Endodermal cell (in vitro differentiated cells): ENCODE measurements around the gene E2F6. TPM values are rescaled to one million over a fixed set of nuclear protein-coding genes. Genes with fewer than 3 reads are reported as not detected.
A peak's percentile ranks its signal among the peaks of the same experiment; 100 is the strongest.

Experiments used
- DNase-seq: peaks from one replicate; pipeline ENCODE4 v3.0.0-alpha.2; 2017
- H3K27ac ChIP-seq: 2 replicates; pipeline ENCODE4 v1.5.1; 2013; ENCODE audit warnings: mild to moderate bottlenecking, low read depth, low read length, moderate library complexity
- H3K27me3 ChIP-seq: 2 replicates; pipeline ENCODE4 v1.6.1; 2013; ENCODE audit warnings: mild to moderate bottlenecking, low read length, moderate library complexity; ENCODE audit not compliant: insufficient read depth, control insufficient read depth, poor library complexity, severe bottlenecking
- H3K36me3 ChIP-seq: 2 replicates; pipeline ENCODE4 v1.7.0; 2013; ENCODE audit warnings: mild to moderate bottlenecking, low read length, moderate library complexity; ENCODE audit not compliant: control insufficient read depth, insufficient read depth
- H3K4me1 ChIP-seq: one replicate; pipeline ENCODE4 v1.7.0; 2013; ENCODE audit warnings: low read length; ENCODE audit not compliant: control insufficient read depth, insufficient read depth
- H3K4me3 ChIP-seq: 2 replicates; pipeline ENCODE4 v1.5.1; 2013; ENCODE audit warnings: mild to moderate bottlenecking, low read length, moderate library complexity
- H3K9ac ChIP-seq: 2 replicates; pipeline ENCODE4 v1.6.1; 2013; ENCODE audit warnings: mild to moderate bottlenecking, low read length, moderate library complexity; ENCODE audit not compliant: poor library complexity, severe bottlenecking; ENCODE audit errors: extremely low read depth
- H3K9me3 ChIP-seq: 2 replicates; pipeline ENCODE4 v1.6.1; 2013; ENCODE audit warnings: mild to moderate bottlenecking, low read length, moderate library complexity; ENCODE audit not compliant: control insufficient read depth
- H3K27ac Mint-ChIP-seq: 2 replicates; pipeline ENCODE4 v1.8.0; 2020; ENCODE audit warnings: mixed read lengths
- H3K27me3 Mint-ChIP-seq: 2 replicates; pipeline ENCODE4 v1.8.0; 2021; ENCODE audit warnings: mild to moderate bottlenecking, mixed read lengths; ENCODE audit not compliant: insufficient read depth
- H3K36me3 Mint-ChIP-seq: 2 replicates; pipeline ENCODE4 v1.8.0; 2020; ENCODE audit warnings: low read depth, mixed read lengths
- H3K4me1 Mint-ChIP-seq: 2 replicates; pipeline ENCODE4 v1.8.0; 2020; ENCODE audit warnings: mixed read lengths
- H3K4me3 Mint-ChIP-seq: 2 replicates; pipeline ENCODE4 v1.8.0; 2020; ENCODE audit warnings: mild to moderate bottlenecking, moderate library complexity, mixed read lengths
- H3K9me3 Mint-ChIP-seq: 2 replicates; pipeline ENCODE4 v1.8.0; 2020; ENCODE audit warnings: mild to moderate bottlenecking, mixed read lengths
- whole genome bisulfite sequencing, 2 experiments: methylation state at CpG; one replicate each; pipeline versions ENCODE4 v1.1.5 to v1.1.7; 2013; ENCODE audit warnings: missing lambda C conversion rate in 2 of 2, mixed read lengths in 1 of 2; ENCODE audit not compliant: insufficient coverage in 1 of 2, insufficient read length in 1 of 2; 5-methylcytosine and 5-hydroxymethylcytosine counted together
- total RNA-seq, 2 donors: library from RNA; stranded (reverse); fragmentation: NEBNext Ultra II Directional in 1 of 2; extraction: Animal tissue kit (Norgen Biotek cat#: 25700) in 1 of 2; gene quantifications; 2 replicates in 1 of 2; 3 replicates in 1 of 2; pipeline ENCODE4 v1.2.1, GENCODE V29; 2021
- TF ChIP-seq, protein P1 (sequence below): fragments of 200-600 bp; sonication (generic); conservative IDR thresholded peaks from 2 replicates; pipeline ENCODE4 v1.5.0; 2021; ENCODE audit warnings: antibody characterized with exemption, mild to moderate bottlenecking

Gene E2F6
- total RNA-seq, 2 donors from 2014 or later, result 24.9 to 30.3 TPM

DNA sequence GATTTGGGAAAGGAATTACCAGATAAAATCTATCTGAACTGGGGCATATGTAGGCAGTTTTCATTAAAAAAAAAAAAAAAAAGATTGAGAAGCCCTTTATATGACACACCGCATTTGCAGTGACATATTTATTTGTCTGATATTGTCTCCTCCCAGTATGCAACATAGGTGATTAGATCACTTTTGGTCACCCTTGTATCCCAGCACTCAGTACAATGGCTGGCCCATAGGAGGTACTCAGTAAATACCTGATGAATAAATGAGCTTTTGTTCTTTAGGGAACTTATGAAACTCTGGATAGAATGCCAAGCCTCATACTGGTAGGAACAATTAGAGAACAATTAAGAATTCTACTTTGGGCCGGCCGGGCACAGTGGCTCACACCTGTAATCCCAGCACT is 22.8 kb upstream of the E2F6 start:
- H3K4me3 ChIP-seq, result no peak overlapping the region
- TF ChIP-seq, protein P1, sequence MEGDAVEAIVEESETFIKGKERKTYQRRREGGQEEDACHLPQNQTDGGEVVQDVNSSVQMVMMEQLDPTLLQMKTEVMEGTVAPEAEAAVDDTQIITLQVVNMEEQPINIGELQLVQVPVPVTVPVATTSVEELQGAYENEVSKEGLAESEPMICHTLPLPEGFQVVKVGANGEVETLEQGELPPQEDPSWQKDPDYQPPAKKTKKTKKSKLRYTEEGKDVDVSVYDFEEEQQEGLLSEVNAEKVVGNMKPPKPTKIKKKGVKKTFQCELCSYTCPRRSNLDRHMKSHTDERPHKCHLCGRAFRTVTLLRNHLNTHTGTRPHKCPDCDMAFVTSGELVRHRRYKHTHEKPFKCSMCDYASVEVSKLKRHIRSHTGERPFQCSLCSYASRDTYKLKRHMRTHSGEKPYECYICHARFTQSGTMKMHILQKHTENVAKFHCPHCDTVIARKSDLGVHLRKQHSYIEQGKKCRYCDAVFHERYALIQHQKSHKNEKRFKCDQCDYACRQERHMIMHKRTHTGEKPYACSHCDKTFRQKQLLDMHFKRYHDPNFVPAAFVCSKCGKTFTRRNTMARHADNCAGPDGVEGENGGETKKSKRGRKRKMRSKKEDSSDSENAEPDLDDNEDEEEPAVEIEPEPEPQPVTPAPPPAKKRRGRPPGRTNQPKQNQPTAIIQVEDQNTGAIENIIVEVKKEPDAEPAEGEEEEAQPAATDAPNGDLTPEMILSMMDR, result no peak
- H3K9ac ChIP-seq, result no peak overlapping the region
- 40 to 63% methylated on average over 2 to 3 of the region's 3 CpGs for WGBS, 2 experiments
- no peak overlapping the region for H3K27ac Mint-ChIP-seq
- DNase-seq, result no peak
- peaks cover 27% of the 10 kb centered on the region for H3K4me1 ChIP-seq
- peaks cover 11% of the 10 kb centered on the region for H3K9me3 ChIP-seq
- peaks cover 5% of the 10 kb centered on the region for H3K9me3 Mint-ChIP-seq
- H3K4me1 Mint-ChIP-seq, result peaks cover 44% of the 10 kb centered on the region
- no peak overlapping the region for H3K27ac ChIP-seq
- peaks cover 38% of the 10 kb centered on the region for H3K36me3 Mint-ChIP-seq
- H3K36me3 ChIP-seq, result peaks cover 44% of the 10 kb centered on the region
- H3K27me3 Mint-ChIP-seq, result no peaks in the 10 kb centered on the region
- no peaks in the 10 kb centered on the region for H3K27me3 ChIP-seq
- H3K4me3 Mint-ChIP-seq, result no peak overlapping the region

DNA sequence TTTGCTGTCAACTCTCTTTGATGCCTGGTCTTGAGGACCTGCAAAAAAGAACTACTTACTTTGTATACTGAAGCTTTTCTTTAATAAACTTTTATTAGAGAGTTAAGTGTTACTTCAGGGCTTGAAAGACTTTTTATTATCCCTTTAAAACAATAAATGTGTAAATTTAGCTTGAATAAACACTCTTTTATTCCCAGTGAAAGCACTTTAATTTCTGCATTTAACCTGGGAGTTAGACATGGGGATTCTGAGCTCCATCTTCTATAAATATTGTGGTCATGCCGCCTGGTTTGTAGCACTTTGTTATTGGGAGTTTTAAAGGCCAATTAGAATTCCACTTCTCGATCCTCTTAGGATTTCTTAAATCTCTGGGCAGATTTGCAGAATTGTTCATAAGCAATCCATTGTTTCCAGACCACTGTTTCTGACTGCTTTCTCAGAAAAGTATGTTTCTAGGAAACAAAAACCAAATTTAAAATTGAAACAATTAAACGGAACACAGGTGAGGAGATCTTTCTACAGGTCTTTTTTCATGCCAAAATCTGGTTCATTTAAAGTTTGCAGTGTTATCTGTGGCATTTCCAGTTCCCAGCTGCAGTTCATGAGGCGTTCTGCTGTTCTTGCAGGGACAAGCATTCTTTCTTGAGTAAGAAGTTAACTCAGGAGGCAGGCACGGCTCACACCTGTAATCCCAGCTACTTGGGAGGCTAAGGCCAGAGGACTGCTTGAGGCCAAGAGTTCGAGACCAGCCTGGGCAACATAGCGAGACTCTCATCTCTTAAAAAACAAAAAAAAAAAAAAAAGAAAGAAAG is 18.1 kb upstream of the E2F6 start:
- DNase-seq, result no peak
- Histone ChIP-seq H3K36me3 (peaks cover 28% of the 10 kb centered on the region), H3K4me3 (peak overlapping the region; percentile 89), H3K4me1 (peaks cover 2% of the 10 kb centered on the region), H3K9me3 (no peaks in the 10 kb centered on the region), H3K27ac (peak overlapping the region; percentile 41), H3K27me3 (no peaks in the 10 kb centered on the region), H3K9ac (peak overlapping the region; percentile 89)
- 53 to 62% methylated on average over 3 to 6 of the region's 7 CpGs for whole genome bisulfite sequencing, 2 experiments
- peaks cover 7% of the 10 kb centered on the region for H3K27me3 Mint-ChIP-seq
- peaks cover 23% of the 10 kb centered on the region for H3K36me3 Mint-ChIP-seq
- H3K4me1 Mint-ChIP-seq, result peaks cover 39% of the 10 kb centered on the region
- no peaks in the 10 kb centered on the region for H3K9me3 Mint-ChIP-seq
- peak overlapping the region; percentile 98 for H3K4me3 Mint-ChIP-seq
- H3K27ac Mint-ChIP-seq, result no peak overlapping the region
- TF ChIP-seq, protein P1, result no peak

DNA sequence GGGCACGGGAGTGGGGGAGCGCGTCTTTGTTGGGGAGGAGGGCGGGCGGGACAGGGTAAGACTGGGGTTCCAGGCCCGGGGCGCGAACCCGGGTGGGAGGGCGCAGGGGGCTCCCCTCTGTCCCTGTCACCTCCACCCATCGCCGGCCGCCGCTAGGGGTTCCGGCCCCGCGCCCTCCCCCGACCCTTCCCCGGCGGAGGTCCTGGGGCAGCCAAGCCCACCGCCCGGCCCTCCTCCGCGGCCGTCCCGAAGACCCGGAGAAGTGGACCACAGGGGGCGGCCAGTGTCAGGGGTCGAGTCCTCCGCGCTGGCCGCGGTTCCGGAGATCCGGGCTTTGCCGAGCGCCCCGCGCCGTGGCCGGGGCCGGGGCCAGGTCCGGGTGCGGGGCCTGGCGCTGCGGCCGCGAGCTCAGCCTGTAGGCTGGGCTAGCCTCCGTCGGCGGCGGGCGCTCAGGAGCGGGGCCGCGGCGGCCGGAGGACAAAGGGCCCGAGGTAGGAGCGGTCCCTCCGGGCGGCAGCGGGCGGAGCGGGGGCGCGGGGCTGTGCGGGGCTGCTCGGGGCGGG is 16.6 kb upstream of the E2F6 start:
- H3K9me3 ChIP-seq, result no peaks in the 10 kb centered on the region
- Mint-ChIP-seq H3K4me3 (peak overlapping the region; percentile 98), H3K4me1 (peaks cover 36% of the 10 kb centered on the region), H3K36me3 (peaks cover 15% of the 10 kb centered on the region), H3K27ac (no peak overlapping the region), H3K27me3 (peaks cover 7% of the 10 kb centered on the region), H3K9me3 (no peaks in the 10 kb centered on the region)
- H3K36me3 ChIP-seq, result peaks cover 23% of the 10 kb centered on the region
- H3K27me3 ChIP-seq, result no peaks in the 10 kb centered on the region
- H3K4me1 ChIP-seq, result peaks cover 5% of the 10 kb centered on the region
- H3K27ac ChIP-seq, result peak overlapping the region; percentile 90
- peak overlapping the region; percentile 89 for H3K4me3 ChIP-seq
- TF ChIP-seq, protein P1, result peak; percentile 58
- H3K9ac ChIP-seq, result peak overlapping the region; percentile 89
- 0% methylated on average over 70 of the region's 70 CpGs; no CpG with 5 or more reads in 1 of the 2 experiments for WGBS, 2 experiments
- DNase-seq, result peak; percentile 94
